SK-N-SH treated with all-trans-retinoic acid at 6 μM for 48 hours (cell line): ENCODE results near the gene NCDN.

Experiments used
- CSDC2 ChIP-seq: fragments of 250-450 bp; sonication (Bioruptor Pico); IDR thresholded peaks from 2 replicates; pipeline ENCODE4 v1.5.0; 2020; ENCODE audit warnings: mild to moderate bottlenecking, moderate library complexity
- ESRRG ChIP-seq: fragments of 250-450 bp; sonication (Bioruptor Pico); IDR thresholded peaks from 2 replicates; pipeline ENCODE4 v1.6.1; 2021; ENCODE audit warnings: mild to moderate bottlenecking
- TOX ChIP-seq: fragments of 250-450 bp; sonication (Bioruptor Pico); IDR thresholded peaks from 2 replicates; pipeline ENCODE4 v1.8.0; 2021; ENCODE audit warnings: mild to moderate bottlenecking, moderate library complexity, borderline replicate concordance
- TF ChIP-seq, protein P1 (sequence below): fragments of 250-450 bp; sonication (Bioruptor Pico); IDR thresholded peaks from 2 replicates; pipeline ENCODE4 v1.5.1; 2020; ENCODE audit warnings: low read depth, mild to moderate bottlenecking, moderate library complexity

DNA sequence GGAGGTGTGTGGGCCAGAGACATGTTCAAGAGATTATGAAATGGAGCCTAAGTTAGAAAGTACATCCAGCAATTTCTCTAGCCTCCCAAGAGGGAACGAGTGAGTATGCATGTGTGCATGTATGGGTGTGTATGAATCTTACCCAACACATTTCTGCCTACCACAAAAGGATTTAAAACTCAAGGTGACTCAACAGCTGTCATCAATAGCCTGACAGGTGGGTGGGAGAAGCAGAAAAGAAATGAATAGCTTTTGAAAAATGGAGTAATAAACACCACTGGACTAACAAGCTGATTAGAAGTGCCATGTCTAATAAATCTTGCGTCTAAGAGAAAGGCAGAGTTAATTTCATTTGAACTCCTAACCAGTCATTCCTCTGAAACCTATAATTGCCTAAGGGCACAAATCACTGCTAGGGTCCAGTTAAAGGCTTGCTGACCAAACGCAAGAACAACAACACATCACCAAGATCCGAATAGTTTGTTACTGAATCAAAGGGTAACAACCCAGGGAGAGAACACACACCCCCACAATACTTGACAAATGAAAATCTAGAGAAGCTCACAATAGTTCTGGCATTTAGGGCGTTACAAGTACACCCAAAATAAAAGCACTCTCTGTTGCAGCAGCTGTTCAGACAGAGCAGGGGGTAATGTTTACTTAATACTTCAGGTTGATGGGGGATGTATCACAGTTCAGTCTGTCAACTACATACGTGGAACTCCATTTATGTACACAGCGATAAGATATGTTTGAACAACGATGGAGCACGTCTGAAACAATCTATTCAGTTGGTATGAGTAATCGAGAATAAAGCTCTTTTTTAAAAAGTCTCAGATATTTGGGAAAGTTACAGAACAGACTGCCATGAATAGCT, 1.8 kb upstream of the NCDN start:
- TF ChIP-seq CSDC2 (CRISPR knock-in tag) (no peak), ESRRG (CRISPR knock-in tag) (no peak), TOX (no peak)
- TF ChIP-seq, protein P1, sequence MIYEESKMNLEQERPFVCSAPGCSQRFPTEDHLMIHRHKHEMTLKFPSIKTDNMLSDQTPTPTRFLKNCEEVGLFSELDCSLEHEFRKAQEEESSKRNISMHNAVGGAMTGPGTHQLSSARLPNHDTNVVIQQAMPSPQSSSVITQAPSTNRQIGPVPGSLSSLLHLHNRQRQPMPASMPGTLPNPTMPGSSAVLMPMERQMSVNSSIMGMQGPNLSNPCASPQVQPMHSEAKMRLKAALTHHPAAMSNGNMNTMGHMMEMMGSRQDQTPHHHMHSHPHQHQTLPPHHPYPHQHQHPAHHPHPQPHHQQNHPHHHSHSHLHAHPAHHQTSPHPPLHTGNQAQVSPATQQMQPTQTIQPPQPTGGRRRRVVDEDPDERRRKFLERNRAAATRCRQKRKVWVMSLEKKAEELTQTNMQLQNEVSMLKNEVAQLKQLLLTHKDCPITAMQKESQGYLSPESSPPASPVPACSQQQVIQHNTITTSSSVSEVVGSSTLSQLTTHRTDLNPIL (CRISPR knock-in tag): no peak
